Measurements from ENCODE around the gene ITPR1.
"Not testable (repeated sequence)": the region's sequence is repeated elsewhere in the genome, so short reads cannot be mapped to it uniquely, and the experiment has no call there.

ITPR1 gene

DNA sequence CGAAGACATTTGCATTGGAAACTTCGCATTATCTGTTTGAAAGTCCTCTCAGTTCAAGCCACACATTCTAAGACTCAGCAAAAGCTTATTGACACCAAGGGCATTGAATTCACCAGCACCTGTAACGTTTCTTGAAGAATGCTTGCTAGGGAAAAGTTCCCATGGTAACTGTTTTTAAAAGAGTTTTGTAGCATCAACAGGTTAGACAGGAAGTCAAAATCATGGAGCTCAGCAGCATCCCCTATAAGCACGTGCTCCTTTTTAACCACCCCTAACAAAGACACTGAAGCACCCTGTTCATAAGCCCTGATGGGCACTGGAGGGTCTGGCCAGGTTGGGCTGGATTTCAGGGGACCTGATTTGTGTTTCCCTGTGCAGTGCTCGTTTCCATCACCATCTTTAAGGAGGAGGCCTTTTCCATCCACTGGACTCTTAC lies 256.4 kb downstream of the ITPR1 start:
- no peak for DNase-seq

DNA sequence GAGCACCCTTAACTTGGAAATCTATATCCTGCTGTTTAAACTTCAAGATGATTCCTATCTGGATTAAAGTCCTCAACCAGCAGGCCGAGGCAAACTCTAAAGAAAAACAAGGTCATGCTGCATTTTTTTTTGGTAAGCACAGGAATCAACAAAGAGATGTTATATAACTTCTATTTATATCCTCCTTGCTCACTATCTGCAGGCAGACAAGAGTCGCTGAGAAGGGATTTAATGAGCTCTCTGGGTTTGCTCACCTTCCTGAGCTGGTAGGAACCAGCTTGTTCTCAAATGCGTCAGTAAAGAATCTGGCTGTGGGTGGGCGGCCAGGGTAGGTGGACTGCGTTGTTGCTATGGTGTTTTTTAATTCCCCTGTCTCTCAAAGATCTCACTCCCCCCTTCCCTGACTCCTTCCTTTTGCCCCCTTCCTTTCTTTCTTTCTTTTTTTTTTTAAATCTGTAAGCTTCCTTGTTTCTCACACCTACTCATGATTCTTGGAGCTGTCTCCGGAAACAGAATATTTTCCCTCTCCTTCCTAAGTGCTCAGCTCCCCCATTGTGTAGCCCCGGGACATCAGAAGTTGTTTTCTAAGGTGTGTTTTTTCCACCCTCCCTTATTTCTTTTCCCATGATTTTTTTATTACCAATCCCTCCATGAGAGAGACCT lies 257.3 kb downstream of the ITPR1 start:
- no peak for DNase-seq

DNA sequence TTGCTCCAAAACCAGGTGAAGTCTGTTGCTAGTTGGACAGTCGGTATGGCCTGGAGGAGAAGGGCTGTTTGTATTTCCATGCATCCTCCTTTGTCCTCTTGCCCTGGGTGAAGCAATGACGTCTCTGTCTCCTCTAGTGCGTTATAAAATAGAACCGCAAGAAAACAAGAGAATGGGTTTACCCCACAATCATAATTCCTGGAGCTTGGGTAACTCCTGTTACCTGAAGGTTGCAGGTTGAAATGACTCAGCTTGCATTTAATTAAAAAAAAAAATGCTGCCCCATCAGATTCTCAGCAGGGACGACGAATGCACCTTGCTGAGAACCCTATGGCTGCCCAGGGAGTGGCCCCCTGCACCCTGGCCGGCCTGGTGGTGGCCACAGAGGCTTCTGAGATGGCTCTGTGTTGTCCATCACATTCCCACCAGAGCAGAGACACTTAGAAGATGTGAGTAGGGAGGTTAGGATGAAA lies 257.9 kb downstream of the ITPR1 start:
- DNase-seq = no peak

DNA sequence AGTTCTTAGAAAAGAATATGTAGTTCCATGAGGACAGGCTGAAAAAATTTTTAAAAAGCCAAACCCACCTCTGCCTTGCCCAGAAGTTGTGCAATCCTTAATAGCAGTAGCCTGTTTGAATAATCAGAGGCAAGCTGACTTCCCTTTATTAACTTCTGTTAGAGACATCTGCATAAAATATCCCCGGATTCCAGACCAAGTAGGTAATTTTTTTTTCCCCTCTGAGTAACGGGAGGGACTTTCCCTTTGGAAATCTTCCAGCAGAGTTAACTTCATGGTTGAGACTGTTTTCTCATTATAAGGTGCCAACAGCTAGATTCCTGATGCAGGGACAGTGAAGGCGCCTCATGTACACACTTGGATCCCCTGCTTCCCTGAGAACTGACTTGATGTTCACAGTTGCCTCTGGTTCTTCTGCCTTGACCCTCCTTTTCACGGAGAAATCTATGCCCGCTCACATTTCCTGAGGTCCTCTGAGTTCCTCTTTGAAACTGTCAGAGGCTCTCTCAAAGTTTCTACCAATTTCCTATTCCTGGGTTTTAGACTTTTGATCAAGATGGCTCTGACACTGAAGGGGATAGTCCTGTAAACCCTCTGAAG lies 258.5 kb downstream of the ITPR1 start:
- DNase-seq = no peak

DNA sequence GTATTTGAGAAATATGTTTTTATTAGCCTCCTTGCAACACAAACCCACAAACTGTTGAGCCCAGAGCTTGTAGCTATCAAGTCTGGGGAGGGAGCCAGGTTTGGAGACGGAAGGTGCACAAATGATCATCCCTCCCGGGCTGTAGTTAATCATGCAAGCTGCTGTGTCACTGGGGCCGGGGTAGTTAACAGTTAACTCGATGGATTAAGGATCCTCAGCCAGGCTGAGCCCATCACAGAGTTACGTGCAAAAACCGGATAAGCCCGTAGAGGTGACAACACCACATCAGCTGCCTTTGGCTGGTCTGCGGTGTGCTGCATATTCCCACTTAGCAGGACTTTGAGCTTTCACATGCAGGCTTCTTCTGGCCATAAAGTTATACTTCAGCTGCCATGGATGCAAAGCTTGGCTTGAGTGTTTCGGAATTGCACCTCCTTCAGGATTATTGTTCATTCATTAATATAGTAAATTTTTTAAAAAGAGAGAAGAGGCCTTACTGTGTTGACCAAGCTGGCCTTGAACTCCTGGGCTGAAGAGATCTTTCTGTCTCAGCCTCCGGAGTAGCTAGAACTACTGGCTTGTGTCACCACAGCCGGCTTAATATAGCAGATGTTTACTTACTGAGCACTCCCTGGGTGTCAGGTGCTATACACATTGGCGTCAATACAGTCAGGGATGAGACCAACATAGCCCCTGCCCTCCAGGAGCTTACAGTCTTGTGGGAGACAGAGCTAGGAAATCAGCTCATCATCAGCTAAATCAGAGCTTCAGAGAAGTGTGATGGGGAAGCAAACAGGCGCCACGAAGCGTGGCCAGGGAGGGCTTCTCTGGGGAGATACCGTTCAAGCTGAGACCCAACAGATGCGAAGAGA lies 259.3 kb downstream of the ITPR1 start:
- no peak for DNase-seq

DNA sequence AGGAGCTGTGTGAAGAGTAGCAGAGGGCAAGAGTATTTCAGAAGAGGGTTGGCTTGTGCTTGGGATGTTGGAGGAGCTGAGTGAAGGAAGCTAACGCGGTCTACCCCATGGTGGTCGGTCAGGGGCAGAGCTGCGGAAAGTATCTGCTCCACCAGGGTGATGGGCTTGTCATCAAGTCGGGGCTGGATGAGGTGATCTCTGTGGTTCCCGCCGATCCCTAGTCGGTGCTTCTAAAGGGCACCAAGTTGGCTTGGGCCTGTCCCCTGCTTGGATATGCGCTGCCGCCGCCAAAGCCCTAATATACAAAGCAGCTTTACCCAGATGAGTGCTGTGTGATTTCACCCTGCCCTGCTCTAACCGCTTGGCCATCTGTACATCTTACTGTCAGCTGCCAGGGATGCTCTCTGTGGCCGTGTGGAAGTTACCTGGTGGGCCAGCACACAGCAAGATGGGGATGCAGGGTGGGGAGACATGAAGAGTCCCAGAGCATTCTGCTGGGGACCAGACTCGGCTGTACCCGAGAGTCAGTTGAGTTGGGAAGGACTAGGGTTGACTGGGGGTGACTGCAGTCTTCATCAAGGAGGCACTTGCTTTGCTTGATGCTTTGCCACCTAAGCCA lies 260.0 kb downstream of the ITPR1 start:
- no peak for DNase-seq

DNA sequence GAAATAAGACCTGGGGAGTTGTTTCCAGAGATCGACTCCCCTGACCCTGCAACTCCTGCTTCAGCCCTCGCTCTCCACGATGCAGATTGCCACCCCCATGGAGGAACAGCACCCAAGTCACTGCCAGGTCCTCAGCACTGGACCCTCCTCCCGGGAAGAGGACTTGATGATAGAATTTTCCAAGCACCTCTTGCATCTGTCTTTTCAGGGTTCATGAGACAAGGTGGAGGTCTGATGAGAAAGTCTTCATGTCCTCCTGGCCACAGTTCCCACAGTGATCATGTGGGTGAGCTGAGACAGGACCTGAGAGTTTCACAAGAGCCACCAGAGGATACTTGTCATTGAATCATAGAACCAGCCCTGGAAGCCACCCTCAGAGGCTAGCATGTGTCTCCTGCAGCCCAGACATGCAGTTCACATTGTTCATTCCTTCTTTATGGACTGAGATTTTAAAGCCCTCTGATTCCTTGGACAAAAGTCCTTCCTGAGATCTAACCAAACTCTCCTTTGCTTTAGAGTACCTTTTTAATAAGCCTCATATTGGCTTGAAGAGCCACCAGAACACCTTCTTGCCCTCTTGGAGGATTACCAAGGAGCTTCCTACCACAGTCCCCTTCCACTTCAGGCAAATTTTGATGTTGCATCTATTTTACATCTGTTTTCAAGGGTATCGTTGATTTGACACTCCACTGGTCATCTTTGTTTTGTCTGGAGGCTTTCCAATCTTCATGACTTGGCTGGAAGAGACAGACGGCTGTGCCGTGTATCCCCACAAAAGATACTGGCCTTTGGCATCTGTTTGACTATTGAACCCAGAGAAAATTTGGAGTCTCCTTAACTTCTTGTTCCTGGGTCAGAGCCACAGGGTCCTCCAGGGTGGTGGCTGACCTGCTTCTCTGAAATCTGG lies 261.3 kb downstream of the ITPR1 start:
- no peak for DNase-seq

DNA sequence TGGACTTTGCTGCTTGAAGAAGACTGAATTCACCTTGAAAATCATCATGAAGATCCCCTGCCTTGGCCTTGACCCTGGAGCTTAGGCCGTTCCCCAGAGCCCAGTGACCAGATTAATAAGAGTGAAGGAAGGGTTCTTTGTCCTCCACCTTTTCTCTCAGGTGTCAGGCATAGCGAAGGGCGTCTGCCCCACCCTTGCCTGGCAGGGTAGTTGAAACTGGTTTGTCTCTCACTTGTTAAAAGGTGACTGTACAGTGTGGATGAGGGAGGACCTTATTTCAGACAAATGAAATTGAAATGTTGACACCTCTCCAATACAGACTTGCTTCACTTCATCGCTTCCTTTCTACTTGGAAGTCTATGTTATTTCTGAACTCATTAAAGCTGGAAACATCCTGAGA lies 262.4 kb downstream of the ITPR1 start:
- DNase-seq = no peak

DNA sequence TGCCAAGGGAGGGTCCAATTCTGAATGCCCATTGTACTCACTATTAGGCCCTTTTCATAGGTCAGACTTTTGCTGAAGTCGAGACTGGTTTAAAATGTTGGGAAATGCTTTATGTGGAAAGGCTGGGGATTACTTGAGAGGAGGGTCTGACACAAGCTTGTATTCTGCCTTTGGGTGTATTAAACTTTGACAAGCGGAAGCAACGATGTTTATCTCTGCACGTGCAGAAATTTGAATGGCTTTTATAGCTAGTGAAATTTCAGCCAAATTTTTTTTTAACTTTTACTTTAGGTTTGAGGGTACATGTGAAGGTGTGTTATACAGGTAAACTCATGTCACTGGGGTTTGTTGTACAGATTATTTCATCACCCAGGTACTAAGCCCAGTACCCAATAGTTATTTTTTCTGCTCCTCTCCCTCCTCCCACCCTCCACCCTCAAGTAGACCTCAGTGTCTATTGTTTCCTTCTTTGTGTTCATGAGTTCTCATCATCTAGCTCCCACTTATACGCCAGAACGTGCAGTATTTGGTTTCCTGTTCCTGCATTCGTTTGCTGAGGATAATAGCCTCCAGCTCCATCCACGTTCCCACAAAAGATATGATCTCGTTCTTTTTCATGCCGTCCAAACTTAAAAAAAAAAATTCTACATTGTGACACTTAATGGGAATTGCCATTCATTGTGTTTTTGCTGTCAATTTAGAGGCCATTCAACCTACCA lies 263.1 kb downstream of the ITPR1 start:
- no peak for DNase-seq

DNA sequence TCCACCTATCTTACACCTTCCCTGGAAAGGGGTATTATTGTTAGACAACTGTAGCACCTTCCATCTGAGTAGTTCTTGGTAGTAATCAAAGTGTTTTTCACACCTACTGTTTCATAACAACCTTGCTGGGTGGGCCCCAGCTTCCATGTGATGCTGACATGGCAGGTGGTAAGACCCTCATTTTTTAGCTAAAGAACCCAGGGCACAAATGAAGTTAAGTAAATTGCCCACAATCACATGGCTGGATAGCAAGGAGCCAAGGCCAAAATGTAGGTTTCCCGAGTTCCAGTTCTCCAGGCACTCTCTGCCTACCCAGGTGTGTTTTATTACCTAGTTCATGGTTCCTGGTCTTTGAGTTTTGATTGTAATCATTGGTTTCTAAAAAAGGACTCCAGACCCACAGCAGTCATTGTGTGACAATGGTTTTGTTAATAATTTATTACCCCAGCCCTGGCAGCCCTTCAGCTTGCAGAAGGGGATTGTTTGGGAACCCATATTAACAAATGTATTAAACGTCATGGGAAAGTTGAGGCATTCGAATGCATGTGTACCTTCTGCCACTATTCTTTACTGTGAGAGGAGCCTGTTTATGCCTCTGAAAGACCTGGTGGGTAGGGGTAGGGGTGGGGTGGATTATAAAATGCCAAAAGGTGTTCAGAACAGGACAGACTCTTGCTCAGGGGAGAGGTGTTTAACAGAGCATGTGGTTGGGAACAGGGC lies 263.9 kb downstream of the ITPR1 start:
- no peak for DNase-seq

DNA sequence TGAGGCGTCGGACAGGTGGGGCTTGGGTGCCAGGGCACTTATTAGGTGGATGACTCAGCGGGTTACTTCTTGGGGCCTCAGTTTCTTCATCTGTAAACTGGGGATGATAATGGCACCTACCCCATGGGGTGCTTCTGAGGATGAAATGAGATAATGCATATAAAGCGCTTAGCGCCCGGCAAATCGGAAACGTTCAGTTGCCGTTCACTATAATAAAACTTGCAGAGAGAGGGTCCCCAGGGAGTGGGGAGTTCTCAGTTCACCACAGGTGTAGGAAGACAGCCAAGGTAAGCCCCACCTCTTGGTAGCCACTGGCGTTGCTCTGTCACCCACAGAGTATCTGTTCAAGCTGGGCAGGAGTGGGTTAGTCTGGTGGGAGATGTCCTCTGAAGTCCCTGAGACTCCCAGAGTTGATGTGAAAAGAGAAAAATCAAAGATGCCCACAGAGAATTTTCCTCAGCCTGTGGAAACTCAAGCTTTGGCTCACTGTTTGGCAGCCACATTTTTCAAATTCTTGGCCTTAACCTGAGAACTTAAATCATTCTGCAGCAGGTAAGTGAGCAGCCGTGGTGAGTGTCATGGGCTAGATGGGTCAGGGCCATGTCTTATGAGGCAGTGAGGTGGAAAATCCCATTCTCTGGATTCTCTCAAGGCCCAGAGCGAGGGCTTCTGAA lies 264.6 kb downstream of the ITPR1 start:
- DNase-seq = no peak

DNA sequence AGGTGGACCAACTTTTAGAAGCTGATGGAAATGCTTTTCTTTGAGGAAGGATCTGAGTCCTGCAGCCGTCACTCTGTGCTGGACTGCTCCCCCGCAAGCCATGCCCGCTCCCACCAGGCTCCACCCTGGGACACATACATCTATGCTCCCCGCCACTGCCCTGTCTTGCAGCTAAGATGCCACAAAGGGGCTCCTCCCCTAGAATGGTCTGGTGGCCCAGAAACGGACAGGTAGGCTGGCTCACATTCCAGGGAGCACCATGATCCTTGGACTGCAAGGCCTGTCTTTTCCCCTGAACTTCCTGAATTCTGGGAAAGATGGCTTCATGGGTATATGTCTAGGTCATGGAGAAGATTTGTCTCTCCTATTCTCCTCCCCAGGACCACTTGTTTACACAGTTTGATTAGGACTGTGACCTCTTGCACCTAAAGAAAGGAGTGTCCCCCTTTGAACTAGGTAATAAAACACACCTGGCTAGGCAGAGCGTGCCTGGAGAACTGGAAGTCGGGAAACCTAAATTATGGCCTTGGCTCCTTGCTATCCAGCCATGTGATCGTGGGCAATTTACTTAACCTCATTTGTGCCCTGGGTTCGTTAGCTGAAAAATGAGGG lies 265.2 kb downstream of the ITPR1 start:
- DNase-seq = no peak

DNA sequence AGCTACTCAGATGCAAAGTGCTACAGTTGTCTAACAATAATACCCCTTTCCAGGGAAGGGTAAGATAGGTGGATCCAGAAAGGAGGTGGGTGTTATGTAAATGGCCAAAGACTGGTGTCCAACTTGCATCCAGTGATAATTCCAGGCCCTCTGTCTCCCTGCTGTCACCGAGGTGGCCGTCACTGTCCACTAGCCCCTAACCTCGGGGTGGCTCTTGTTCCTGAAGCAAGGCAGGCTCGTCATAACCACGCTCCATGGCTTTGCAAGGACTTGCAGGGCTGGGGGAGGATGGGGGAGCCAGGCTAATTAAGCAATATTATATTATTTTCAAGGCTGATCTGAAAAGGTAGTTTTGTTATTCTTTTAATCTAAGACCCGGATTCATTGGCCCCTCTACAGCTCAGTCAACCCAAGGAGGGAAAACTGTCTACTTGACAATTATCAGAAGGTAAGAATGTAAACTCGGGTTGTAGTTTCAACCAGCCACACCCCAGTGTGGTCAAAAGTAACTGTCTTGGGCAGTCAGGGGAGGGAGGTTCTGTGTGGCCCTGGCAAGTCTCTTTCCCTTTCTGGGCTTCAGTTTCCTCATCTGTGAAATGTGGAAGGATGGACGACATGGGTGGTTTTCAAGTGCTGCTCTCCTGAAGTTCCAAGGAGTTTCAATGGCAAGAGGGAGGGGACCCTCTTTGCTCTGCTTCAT lies 266.0 kb downstream of the ITPR1 start:
- no peak for DNase-seq

DNA sequence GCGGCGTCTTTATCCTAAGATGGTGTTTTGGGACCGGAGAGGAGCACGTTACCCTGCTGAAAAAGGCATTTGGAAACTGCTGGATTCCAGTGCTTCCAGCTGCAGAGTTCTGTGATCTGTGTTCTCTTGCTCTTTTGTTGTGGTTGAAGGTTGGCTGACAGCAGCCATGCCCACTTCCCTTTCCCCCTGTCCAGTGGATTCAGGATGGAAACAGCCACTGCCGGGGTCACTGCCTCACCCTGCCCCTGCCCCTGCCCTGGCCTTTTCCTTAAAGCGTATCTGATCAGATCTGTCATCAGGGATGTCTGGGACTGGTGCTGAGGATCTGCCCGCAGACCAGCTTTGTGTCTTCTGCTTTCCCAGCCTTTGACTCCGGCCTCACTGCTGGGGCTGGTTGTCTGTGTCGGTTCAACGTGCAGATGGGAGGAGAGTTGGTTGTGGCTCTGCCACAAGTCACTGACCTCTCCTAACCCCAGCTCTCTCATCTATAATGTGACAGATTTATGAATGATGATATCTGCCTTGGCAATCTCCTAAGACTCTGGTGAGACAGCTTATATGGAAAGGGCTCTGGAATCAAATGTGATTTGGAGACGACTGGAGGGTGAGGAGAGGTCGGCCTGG lies 266.7 kb downstream of the ITPR1 start:
- DNase-seq = no peak

DNA sequence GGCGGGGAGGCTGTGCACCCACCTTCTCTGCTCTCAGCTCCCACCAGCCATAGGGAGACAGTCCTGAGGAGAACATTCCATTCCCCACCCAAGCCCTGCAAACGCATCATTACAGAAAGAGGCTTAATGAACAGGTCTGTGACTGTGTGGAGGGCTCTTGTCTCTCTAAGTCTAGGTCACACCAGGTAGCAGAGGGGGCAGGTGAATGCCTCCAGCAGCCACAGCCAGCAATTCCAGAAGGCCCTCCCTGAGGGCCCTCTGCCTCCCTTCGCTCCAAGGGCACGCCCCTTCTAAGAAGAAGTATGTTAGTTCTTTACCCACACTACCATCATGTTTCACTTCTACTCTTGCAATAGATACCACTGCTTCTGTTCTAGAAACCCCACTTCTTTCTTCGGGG lies 268.6 kb downstream of the ITPR1 start:
- no peak for DNase-seq

DNA sequence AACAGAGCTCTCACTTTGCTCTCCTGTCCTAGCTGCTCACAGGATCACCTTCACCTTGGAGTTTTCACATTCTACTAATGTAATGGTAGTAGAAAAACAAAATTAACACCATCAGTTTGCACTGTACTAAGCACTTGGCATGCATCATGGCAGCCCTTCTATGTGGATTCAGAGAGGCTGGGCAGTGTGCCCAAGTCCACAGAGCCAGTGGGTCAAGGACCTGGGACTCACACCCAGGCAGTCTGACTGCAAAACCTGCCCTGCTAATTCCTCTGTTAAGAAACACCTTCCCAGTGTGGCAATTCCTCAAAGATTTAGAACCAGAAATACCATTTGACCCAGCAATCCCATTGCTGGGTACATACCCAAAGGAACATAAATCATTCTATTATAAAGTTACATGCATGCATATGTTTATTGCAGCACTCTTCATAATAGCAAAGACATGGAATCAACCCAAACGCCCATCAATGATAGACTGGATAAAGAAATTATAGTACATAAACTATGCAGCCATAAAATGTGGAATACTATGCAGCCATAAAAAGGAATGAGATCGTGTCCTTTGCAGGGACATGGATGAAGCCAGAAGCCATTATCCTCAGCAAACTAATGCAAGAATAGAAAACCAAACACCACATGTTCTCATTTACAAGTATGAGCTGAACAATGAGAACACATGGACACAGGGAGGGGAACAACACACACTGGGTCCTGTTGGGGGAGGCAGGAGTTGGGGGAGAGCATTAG lies 269.5 kb downstream of the ITPR1 start:
- not testable (repeated sequence) for DNase-seq

DNA sequence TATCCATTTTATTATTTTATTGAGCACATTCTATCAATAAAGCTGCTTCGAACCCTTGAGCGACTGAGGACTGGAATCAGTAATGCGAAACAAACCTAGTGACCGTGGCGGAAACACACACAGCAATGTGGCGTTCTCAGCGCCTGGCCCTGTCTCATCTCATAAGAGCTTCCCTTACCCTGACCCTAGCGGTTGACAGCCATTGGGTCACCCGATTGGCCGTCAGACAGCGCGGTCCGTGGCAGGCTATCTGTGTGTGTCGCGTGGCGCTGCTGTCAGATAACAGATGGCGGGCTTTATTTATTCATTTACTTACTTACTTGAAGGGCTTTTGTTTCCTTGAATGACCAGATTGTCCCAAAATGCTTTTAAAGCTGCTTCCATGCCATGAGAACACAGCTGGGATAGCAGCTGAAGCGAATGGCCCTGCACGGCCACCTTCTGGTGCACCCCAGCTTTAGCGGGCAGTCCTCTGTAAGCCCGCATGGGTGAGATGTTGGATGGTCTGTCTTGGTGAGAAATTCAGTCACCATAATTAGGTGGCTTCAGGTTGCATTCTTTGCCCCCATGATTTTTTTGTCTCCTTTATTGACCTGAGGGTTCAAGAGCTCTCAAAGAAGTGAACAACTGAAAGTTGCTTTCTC lies 270.6 kb downstream of the ITPR1 start:
- DNase-seq = no peak

Measured in SHP77 (cell line).